GM12878 (cell line): ENCODE data around the gene GNA15. TPM values are rescaled to one million over a fixed set of nuclear protein-coding genes. Genes with fewer than 3 reads are reported as not detected.

Source experiments
- ATAC-seq: fragments of 200-7000 bp; cut with Tn5 transposase; 3 replicates; pipeline ENCODE4 v1.9.1; 2020; ENCODE audit warnings: mild to moderate bottlenecking, moderate library complexity
- BruUV-seq: library from RNA; stranded (reverse); fragments of 400-500 nt; replicated peaks from 2 replicates; lab custom pipeline; 2021; lab: Mats Ljungman, UMichigan
- CTCF ChIA-PET: fragments of 300-600 bp; sonication (Branson Sonifier 250); formaldehyde crosslinking; extraction: SDS; loops from one replicate; lab custom pipeline; 2021; ENCODE audit warnings: inconsistent platforms; lab: Yijun Ruan, JAX
- POLR2A ChIA-PET: fragments of 350-600 bp; formaldehyde crosslinking; extraction: SDS; loops from one replicate; lab custom pipeline; 2021; ENCODE audit warnings: inconsistent platforms; lab: Charles Lee
- RAD21 ChIA-PET: fragments of 300-600 bp; sonication (Branson Sonifier 250); formaldehyde crosslinking; loops from one replicate; lab custom pipeline; 2023; ENCODE audit warnings: antibody characterized with exemption; ENCODE audit not compliant: unreplicated experiment; lab: Charles Lee
- SMC1A ChIA-PET: fragments of 300-600 bp; sonication (Branson Sonifier 250); formaldehyde crosslinking; loops from one replicate; lab custom pipeline; 2023; ENCODE audit not compliant: unreplicated experiment, uncharacterized antibody; lab: Charles Lee
- DNase-seq: peaks from one replicate; pipeline ENCODE4 v3.0.0-alpha.2; 2011; ENCODE audit warnings: low read depth, low spot score
- FAIRE-seq: peaks from 3 replicates; lab custom pipeline; 2011; peaks lifted over from hg19 to GRCh38; lab: Jason Lieb, UNC
- H2AFZ ChIP-seq: 2 replicates; pipeline ENCODE4 v1.6.0; 2011; ENCODE audit warnings: low read depth, low read length, control low read depth; ENCODE audit not compliant: control insufficient read depth
- H3K27ac ChIP-seq: 2 replicates; pipeline ENCODE4 v1.5.1; 2011; ENCODE audit warnings: control low read depth; ENCODE audit not compliant: control insufficient read depth, insufficient read depth
- H3K27me3 ChIP-seq, 2 experiments: replicated peaks in 1 of 2; 2 replicates each; pipeline versions ENCODE4 v1.6.0 to v1.6.1; 2011; ENCODE audit warnings: low read length in 1 of 2; ENCODE audit not compliant: control insufficient read depth in 2 of 2, insufficient read depth in 2 of 2
- H3K36me3 ChIP-seq, 2 experiments: 2 replicates each; pipeline ENCODE4 v1.5.1; 2011; ENCODE audit warnings: low read length in 1 of 2; ENCODE audit not compliant: control insufficient read depth in 2 of 2, insufficient read depth in 2 of 2
- H3K4me1 ChIP-seq: 2 replicates; pipeline ENCODE4 v1.6.1; 2011; ENCODE audit warnings: mild to moderate bottlenecking, low read length, moderate library complexity, mixed read lengths; ENCODE audit not compliant: control insufficient read depth, insufficient read depth
- H3K4me2 ChIP-seq: 2 replicates; pipeline ENCODE4 v1.6.0; 2011; ENCODE audit warnings: control low read depth; ENCODE audit not compliant: control insufficient read depth, insufficient read depth
- H3K4me3 ChIP-seq: fragments of 200-600 bp; sonication (generic); 2 replicates; pipeline ENCODE4 v1.5.1; 2016
- H3K79me2 ChIP-seq: 2 replicates; pipeline ENCODE4 v1.6.0; 2011; ENCODE audit warnings: low read length; ENCODE audit not compliant: control insufficient read depth, insufficient read depth
- H3K9ac ChIP-seq: 2 replicates; pipeline ENCODE4 v1.8.0; 2011; ENCODE audit warnings: low read length, control low read depth, mixed read lengths; ENCODE audit not compliant: control insufficient read depth, insufficient read depth
- H3K9me3 ChIP-seq: replicated peaks from 3 replicates; pipeline ENCODE4 v1.5.1; 2011; ENCODE audit warnings: mild to moderate bottlenecking, low read length; ENCODE audit not compliant: control insufficient read depth, insufficient read depth
- H4K20me1 ChIP-seq: 2 replicates; pipeline ENCODE4 v1.6.0; 2011; ENCODE audit not compliant: control insufficient read depth, insufficient read depth
- E4F1 ChIP-seq: fragments of 450-650 bp; IDR thresholded peaks from 2 replicates; pipeline ENCODE4 v1.6.1; 2018; ENCODE audit warnings: borderline replicate concordance, mild to moderate bottlenecking; ENCODE audit not compliant: partially characterized antibody
- EGR1 ChIP-seq, 2 experiments: IDR thresholded peaks; 1 replicate in 1 of 2; 2 replicates in 1 of 2; pipeline ENCODE4 v1.6.1; 2011 to 2012; ENCODE audit warnings: low read depth in 2 of 2, low read length in 2 of 2, borderline replicate concordance in 1 of 2, mild to moderate bottlenecking in 1 of 2, moderate library complexity in 1 of 2
- ELK1 ChIP-seq: IDR thresholded peaks from 2 replicates; pipeline ENCODE4 v1.6.1; 2012; ENCODE audit warnings: low read depth, low read length, improper control_type of control experiment
- ESRRA ChIP-seq: IDR thresholded peaks from 2 replicates; pipeline ENCODE4 v1.6.1; 2012; ENCODE audit warnings: mild to moderate bottlenecking, low read length, improper control_type of control experiment
- ETV6 ChIP-seq, 2 experiments: fragments of 450-650 bp in 1 of 2; IDR thresholded peaks in 1 of 2; conservative IDR thresholded peaks in 1 of 2; 2 replicates each; pipeline ENCODE4 v1.6.1; 2014; ENCODE audit warnings: antibody characterized with exemption in 1 of 2, borderline replicate concordance in 1 of 2, low read depth in 1 of 2, mild to moderate bottlenecking in 1 of 2, moderate library complexity in 1 of 2
- EZH2 ChIP-seq: IDR thresholded peaks from 2 replicates; pipeline ENCODE4 v1.6.1; 2012; ENCODE audit warnings: low read depth, mild to moderate bottlenecking, control low read depth, inconsistent platforms, low read length, borderline replicate concordance; ENCODE audit not compliant: control insufficient read depth
- HDAC2 ChIP-seq: fragments of 200-600 bp; sonication (generic); IDR thresholded peaks from 2 replicates; pipeline ENCODE4 v1.6.1; 2017
- IRF3 ChIP-seq: fragments of 450-650 bp; IDR thresholded peaks from 2 replicates; pipeline ENCODE4 v1.6.1; 2014; ENCODE audit warnings: mild to moderate bottlenecking
- JUNB ChIP-seq: IDR thresholded peaks from 2 replicates; pipeline ENCODE4 v1.6.1; 2016; ENCODE audit warnings: antibody characterized with exemption, mild to moderate bottlenecking
- JUND ChIP-seq: IDR thresholded peaks from 2 replicates; pipeline ENCODE4 v1.6.1; 2012; ENCODE audit warnings: low read depth, mild to moderate bottlenecking, low read length, improper control_type of control experiment, moderate library complexity
- MAX ChIP-seq: IDR thresholded peaks from 2 replicates; pipeline ENCODE4 v1.6.1; 2012; ENCODE audit warnings: low read depth, low read length, improper control_type of control experiment
- MEF2B ChIP-seq: fragments of 450-650 bp; IDR thresholded peaks from 2 replicates; pipeline ENCODE4 v1.6.1; 2018; ENCODE audit warnings: mild to moderate bottlenecking, moderate library complexity; ENCODE audit not compliant: partially characterized antibody, poor library complexity, severe bottlenecking
- MYC ChIP-seq: IDR thresholded peaks from 2 replicates; pipeline ENCODE4 v1.6.1; 2011; ENCODE audit warnings: mild to moderate bottlenecking, low read length, moderate library complexity, inconsistent platforms; ENCODE audit not compliant: insufficient read depth, insufficient replicate concordance, insufficient read length, severe bottlenecking
- NR2C2 ChIP-seq: IDR thresholded peaks from 2 replicates; pipeline ENCODE4 v1.6.1; 2011; ENCODE audit warnings: borderline replicate concordance, low read depth; ENCODE audit not compliant: control insufficient read depth, insufficient read length
- TCF12 ChIP-seq: IDR thresholded peaks from 2 replicates; pipeline ENCODE4 v1.6.1; 2011; ENCODE audit warnings: low read depth, mild to moderate bottlenecking, low read length
- ZNF622 ChIP-seq: fragments of 450-650 bp; IDR thresholded peaks from 2 replicates; pipeline ENCODE4 v1.6.1; 2017; ENCODE audit warnings: mild to moderate bottlenecking, inconsistent platforms
- WGBS: methylation state at CpG from one replicate; pipeline ENCODE4 v1.1.6; 2016; ENCODE audit warnings: low lambda C conversion rate; ENCODE audit not compliant: insufficient replicate concordance, insufficient coverage; ENCODE audit errors: missing lambda C conversion rate; 5-methylcytosine and 5-hydroxymethylcytosine counted together
- in situ Hi-C: fragments of 300-500 bp; cut with MboI; formaldehyde crosslinking; loops from 9 replicates; pipeline ENCODE4 v1.14.3; 2018; ENCODE audit warnings: mixed read lengths
- intact Hi-C: fragments of 100-400 bp; cut with micrococcal nuclease; formaldehyde crosslinking; loops from one replicate; pipeline ENCODE4 v1.14.2; 2022; ENCODE audit not compliant: unreplicated experiment
- polyA plus RNA-seq, 11 experiments: library from polyadenylated mRNA; depleted of rRNA in 4 of 11; unstranded in 6 of 11; stranded (reverse) in 5 of 11; fragments of >200 nt; fragmentation: Nextera tagmentation in 4 of 11; fragmentation: Illumina TruSeq in 1 of 11; extraction: Ambion mirVana in 4 of 11; extraction: Trizol in 1 of 11; gene quantifications; 1 replicate in 1 of 11; 2 replicates in 10 of 11; pipeline versions ENCODE4 v1.2.1 to v1.2.3, GENCODE V29; 2011 to 2016; ENCODE audit warnings: inconsistent platforms in 2 of 11, missing spikeins in 2 of 11, low read depth in 1 of 11
- total RNA-seq, 4 experiments: library from RNA; depleted of rRNA in 3 of 4; stranded (reverse); fragments of >200 nt in 3 of 4; fragmentation: Illumina TruSeq in 1 of 4; extraction: Trizol in 1 of 4; gene quantifications; 2 replicates each; pipeline versions ENCODE4 v1.2.1 to v1.2.3, GENCODE V29; 2013 to 2021

Gene GNA15
- total and polyA plus RNA-seq, 10 of the 15 experiments (the other 5 are each of a cell fraction or from before 2014, with no cell fraction given): 0.42 to 18.0 (median 9.4) TPM

- POLR2A ChIA-PET: interaction anchor here (0.9 to 1.2 kb wide), 2 partner anchors 10 to 237 kb away, joined by 3 to 5 read pairs; no protein-coding TSS in a partner anchor
- Histone ChIP-seq H3K9ac (peak overlapping the region; percentile 91), H3K4me2 (peak overlapping the region; percentile 99), H3K79me2 (peaks cover 56% of the 10 kb centered on the region), H2AFZ (no peak overlapping the region), H3K27me3 (no peaks in the 10 kb centered on the region), H3K4me1 (peaks cover 14% of the 10 kb centered on the region), H3K27ac (peak overlapping the region; percentile 94), H4K20me1 (no peaks in the 10 kb centered on the region), H3K36me3 (peaks cover 0 to 3% of the 10 kb centered on the region in 2 experiments; a peak in 1 of 4 replicates), H3K9me3 (no peaks in the 10 kb centered on the region), H3K4me3 (peak overlapping the region; percentile 76)
- ATAC-seq: no peak
- in situ Hi-C loops (no loop called here), intact Hi-C loops (no loop called here)
- WGBS: 55% methylated on average over 23 of the region's 23 CpGs
- CTCF ChIA-PET: interaction anchor here (0.6 to 1.1 kb wide), 2 partner anchors 23 to 101 kb away, joined by 3 read pairs; no protein-coding TSS in a partner anchor
- RAD21 ChIA-PET: interaction anchor here (0.9 kb wide), 1 partner anchor 237 kb away, joined by 3 read pairs; no protein-coding TSS in a partner anchor
- no peak for FAIRE-seq
- TSS peak; percentile 32 for BruUV-seq
- SMC1A ChIA-PET: no interaction called here
- DNase-seq: no peak
- TF ChIP-seq HDAC2 (no peak), ESRRA (no peak), MYC (no peak), EZH2 (no peak), E4F1 (no peak), ELK1 (no peak), NR2C2 (no peak), IRF3 (no peak), JUNB (no peak), ZNF622 (no peak), EGR1 (IDR thresholded peaks at IDR 0.05; ENCODE audit: borderline replicate concordance in 1 of 2, low read depth in 2 of 2, low read length in 2 of 2) (no peak), MAX (no peak), JUND (no peak), ETV6 (conservative IDR thresholded peaks at IDR 0.05 in 1 of 2, IDR thresholded peaks at IDR 0.05 in 1 of 2; ENCODE audit: borderline replicate concordance in 1 of 2, low read depth in 1 of 2) (no peak), MEF2B (no peak), TCF12 (no peak)
Measured at GRCh38 chr19:3186891-3187661, 51.2 kb downstream of the GNA15 start.
